Measurements from ENCODE around the gene RBM18.

DNA sequence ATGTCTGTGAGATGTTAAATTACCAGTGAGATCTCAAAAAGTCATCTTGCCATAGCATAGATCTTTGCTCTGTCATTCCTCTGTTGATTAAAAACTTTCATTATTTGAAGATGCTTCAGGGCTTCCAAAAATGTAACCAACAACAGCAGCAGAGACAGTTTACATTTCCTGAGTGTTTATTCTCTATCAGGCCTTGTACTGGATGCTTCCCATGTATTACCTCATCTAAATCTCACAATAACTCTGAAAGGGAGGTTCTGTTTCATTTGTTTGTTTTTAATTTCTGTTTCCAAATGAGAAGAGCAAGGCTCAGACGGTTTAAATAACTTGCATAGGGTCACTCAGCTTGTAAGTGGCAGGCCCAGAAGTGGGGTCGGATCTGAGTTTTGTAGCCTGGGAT is 45.2 kb upstream of the RBM18 start:
- no peak for TF ChIP-seq EP300 (IDR thresholded peaks at IDR 0.05)
- TF ChIP-seq, protein P1, sequence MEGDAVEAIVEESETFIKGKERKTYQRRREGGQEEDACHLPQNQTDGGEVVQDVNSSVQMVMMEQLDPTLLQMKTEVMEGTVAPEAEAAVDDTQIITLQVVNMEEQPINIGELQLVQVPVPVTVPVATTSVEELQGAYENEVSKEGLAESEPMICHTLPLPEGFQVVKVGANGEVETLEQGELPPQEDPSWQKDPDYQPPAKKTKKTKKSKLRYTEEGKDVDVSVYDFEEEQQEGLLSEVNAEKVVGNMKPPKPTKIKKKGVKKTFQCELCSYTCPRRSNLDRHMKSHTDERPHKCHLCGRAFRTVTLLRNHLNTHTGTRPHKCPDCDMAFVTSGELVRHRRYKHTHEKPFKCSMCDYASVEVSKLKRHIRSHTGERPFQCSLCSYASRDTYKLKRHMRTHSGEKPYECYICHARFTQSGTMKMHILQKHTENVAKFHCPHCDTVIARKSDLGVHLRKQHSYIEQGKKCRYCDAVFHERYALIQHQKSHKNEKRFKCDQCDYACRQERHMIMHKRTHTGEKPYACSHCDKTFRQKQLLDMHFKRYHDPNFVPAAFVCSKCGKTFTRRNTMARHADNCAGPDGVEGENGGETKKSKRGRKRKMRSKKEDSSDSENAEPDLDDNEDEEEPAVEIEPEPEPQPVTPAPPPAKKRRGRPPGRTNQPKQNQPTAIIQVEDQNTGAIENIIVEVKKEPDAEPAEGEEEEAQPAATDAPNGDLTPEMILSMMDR (IDR thresholded peaks at IDR 0.05) = no peak
- TF ChIP-seq POLR2A (IDR thresholded peaks at IDR 0.05) = no peak
